GM10266 (cell line): ENCODE results near the gene TRIM40.
A peak's percentile ranks its signal among the peaks of the same experiment; 100 is the strongest.
"Not testable (repeated sequence)": the region's sequence is repeated elsewhere in the genome, so short reads cannot be mapped to it uniquely, and the experiment has no call there.

Experiments
- DNase-seq: peaks from one replicate; pipeline ENCODE4 v3.0.0; 2012; ENCODE audit errors: extremely low spot score
- TF ChIP-seq, protein P1 (sequence below): IDR thresholded peaks from 2 replicates; pipeline ENCODE4 v1.5.1; 2012; ENCODE audit warnings: mild to moderate bottlenecking, low read depth; ENCODE audit not compliant: control insufficient read depth, insufficient read depth; ENCODE audit errors: missing control alignments

The TRIM40 gene

GRCh38 chr6:30130887-30131862 is 4.8 kb upstream of the TRIM40 start:
- TF ChIP-seq, protein P1, sequence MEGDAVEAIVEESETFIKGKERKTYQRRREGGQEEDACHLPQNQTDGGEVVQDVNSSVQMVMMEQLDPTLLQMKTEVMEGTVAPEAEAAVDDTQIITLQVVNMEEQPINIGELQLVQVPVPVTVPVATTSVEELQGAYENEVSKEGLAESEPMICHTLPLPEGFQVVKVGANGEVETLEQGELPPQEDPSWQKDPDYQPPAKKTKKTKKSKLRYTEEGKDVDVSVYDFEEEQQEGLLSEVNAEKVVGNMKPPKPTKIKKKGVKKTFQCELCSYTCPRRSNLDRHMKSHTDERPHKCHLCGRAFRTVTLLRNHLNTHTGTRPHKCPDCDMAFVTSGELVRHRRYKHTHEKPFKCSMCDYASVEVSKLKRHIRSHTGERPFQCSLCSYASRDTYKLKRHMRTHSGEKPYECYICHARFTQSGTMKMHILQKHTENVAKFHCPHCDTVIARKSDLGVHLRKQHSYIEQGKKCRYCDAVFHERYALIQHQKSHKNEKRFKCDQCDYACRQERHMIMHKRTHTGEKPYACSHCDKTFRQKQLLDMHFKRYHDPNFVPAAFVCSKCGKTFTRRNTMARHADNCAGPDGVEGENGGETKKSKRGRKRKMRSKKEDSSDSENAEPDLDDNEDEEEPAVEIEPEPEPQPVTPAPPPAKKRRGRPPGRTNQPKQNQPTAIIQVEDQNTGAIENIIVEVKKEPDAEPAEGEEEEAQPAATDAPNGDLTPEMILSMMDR, result peak; percentile 99
- peak; percentile 88 for DNase-seq

DNA sequence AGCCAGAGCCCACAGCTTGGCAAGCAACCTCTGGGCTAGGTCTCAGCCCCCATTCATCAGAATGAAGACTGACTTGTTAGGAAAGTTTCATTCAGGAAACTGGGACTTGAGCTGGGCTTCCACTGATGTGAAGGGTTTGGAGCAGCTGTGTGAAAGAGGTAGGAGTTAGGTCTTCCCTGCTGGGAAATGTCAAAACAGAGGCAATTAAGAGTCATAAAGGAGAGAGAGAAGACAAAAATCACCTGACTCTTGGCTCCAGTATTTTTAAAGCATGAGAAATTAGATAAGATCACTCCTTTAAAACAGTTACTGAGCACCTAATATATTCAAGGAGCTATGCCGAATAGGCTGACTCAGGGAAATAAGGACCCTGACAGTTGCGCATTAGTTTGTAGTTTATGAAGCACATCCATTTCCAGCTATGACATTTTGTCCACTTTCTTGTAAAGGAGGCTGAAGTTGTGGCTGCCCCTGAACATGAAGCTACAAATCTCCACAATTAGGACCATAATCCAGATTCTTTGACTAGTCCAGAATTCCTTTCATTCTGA is 3.9 kb upstream of the TRIM40 start:
- no peak for DNase-seq
- TF ChIP-seq, protein P1, result no peak

DNA sequence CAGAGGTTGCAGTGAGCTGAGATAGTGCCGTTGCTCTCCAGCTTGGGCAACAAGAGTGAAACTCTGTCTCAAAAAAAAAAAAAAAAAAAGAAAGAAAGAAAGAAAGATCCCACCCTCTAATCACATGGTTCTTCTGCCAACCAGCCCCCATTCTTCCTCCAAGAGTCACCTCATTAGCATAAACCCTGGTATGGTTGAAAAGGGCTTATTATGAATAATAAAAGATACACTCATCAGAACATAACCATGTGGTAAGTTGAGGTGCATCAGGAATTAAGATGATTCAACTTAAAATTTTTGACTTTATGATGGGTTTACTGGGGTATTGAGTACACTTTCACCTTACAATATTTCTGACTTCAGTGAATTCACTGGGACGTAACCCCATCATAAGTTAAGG is 793 bp upstream of the TRIM40 start:
- TF ChIP-seq, protein P1, result no peak
- no peak for DNase-seq

GRCh38 chr6:30136570-30137286 is 788 bp downstream of the TRIM40 start:
- DNase-seq, result no peak
- TF ChIP-seq, protein P1, result no peak

GRCh38 chr6:30140240-30140639 is 4.3 kb downstream of the TRIM40 start:
- DNase-seq, result not testable (repeated sequence)

DNA sequence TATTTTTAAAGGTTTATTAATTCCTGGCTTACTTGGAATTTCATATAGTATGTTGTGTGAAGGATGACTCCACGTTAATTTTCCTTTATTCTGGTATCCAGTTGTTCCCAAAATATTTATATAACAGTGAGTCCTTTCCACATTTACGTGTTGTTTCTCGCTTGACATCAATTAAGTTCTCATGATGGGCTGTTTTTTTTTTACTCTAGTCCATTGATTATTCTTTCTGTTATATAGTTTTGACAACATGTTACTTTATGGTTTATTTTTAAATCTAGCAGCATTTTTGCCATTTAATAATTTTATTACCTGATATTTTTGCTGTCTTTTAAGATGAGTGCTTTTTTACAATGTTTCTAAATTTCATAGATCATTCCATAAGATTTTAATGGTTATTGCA is 6.7 kb downstream of the TRIM40 start:
- TF ChIP-seq, protein P1, result no peak
- no peak for DNase-seq

DNA sequence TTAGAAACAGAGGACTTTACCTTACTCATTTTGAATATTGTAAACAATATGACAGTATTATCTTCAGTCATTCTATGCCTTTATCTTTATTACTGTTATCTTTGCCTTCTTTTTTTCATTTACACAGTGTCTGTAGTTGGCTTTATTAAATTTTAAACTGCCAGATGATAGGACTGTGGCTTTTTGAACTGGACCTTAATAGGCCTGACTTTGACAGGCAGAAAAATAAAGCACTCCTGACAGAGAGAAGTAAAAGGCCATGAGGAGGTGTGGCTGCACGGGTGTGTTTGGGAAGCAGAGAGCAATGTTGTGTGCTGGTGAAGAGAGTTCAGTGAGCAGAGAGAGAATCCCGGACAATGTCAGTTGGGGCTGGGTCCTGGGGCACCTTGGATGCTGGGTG is 7.8 kb downstream of the TRIM40 start:
- TF ChIP-seq, protein P1, result no peak
- no peak for DNase-seq
